Endothelial cell (in vitro differentiated cells): ENCODE measurements around the gene MIA. TPM values are rescaled to one million over a fixed set of nuclear protein-coding genes. Genes with fewer than 3 reads are reported as not detected.
"Not testable (repeated sequence)": the region's sequence is repeated elsewhere in the genome, so short reads cannot be mapped to it uniquely, and the experiment has no call there.

Source experiments
- DNase-seq: peaks from one replicate; pipeline ENCODE4 v3.0.0; 2021; ENCODE audit warnings: low spot score
- H3K27ac Mint-ChIP-seq: one replicate; pipeline ENCODE4 v1.8.0; 2021; ENCODE audit warnings: mixed read lengths, inconsistent platforms; ENCODE audit not compliant: unreplicated experiment
- H3K27me3 Mint-ChIP-seq: one replicate; pipeline ENCODE4 v1.8.0; 2021; ENCODE audit warnings: mild to moderate bottlenecking, moderate library complexity, mixed read lengths, inconsistent platforms; ENCODE audit not compliant: unreplicated experiment
- H3K36me3 Mint-ChIP-seq: one replicate; pipeline ENCODE4 v1.8.0; 2021; ENCODE audit warnings: mild to moderate bottlenecking, low read depth, mixed read lengths, inconsistent platforms; ENCODE audit not compliant: unreplicated experiment
- H3K4me1 Mint-ChIP-seq: one replicate; pipeline ENCODE4 v1.8.0; 2021; ENCODE audit warnings: mild to moderate bottlenecking, mixed read lengths, inconsistent platforms; ENCODE audit not compliant: unreplicated experiment
- H3K4me3 Mint-ChIP-seq: one replicate; pipeline ENCODE4 v1.8.0; 2021; ENCODE audit warnings: mild to moderate bottlenecking, mixed read lengths, inconsistent platforms; ENCODE audit not compliant: unreplicated experiment
- H3K9me3 Mint-ChIP-seq: one replicate; pipeline ENCODE4 v1.8.0; 2021; ENCODE audit warnings: mixed read lengths, inconsistent platforms; ENCODE audit not compliant: unreplicated experiment
- CTCF ChIP-seq: fragments of 200-600 bp; sonication (generic); IDR thresholded peaks from one replicate; pipeline ENCODE4 v1.5.0; 2021; ENCODE audit warnings: antibody characterized with exemption; ENCODE audit not compliant: unreplicated experiment
- total RNA-seq: library from RNA; stranded (reverse); fragmentation: NEBNext Ultra II Directional; extraction: Animal tissue kit (Norgen Biotek cat#: 25700); gene quantifications from one replicate; pipeline ENCODE4 v1.2.1, GENCODE V29; 2021; ENCODE audit not compliant: unreplicated experiment

The MIA gene
- total RNA-seq, 1 donor from 2014 or later = not detected

- H3K36me3 Mint-ChIP-seq, H3K27me3 Mint-ChIP-seq, H3K9me3 Mint-ChIP-seq, DNase-seq, H3K27ac Mint-ChIP-seq, H3K4me3 Mint-ChIP-seq: not testable (repeated sequence)
- peak; percentile 96 for TF ChIP-seq CTCF
- peaks cover 23% of the 10 kb centered on the region for H3K4me1 Mint-ChIP-seq
Measured at GRCh38 chr19:40819479-40820234, 44.3 kb downstream of the MIA start.

GRCh38 chr19:40822161-40822560, 46.8 kb downstream of the MIA start:
- Mint-ChIP-seq H3K4me1 (peaks cover 23% of the 10 kb centered on the region), H3K36me3 (peaks cover 7% of the 10 kb centered on the region), H3K27ac (peak overlapping the region; percentile 64), H3K4me3 (no peak overlapping the region), H3K9me3 (no peaks in the 10 kb centered on the region), H3K27me3 (peaks cover 17% of the 10 kb centered on the region)
- TF ChIP-seq CTCF = no peak
- DNase-seq = no peak

- Mint-ChIP-seq H3K27me3 (peaks cover 17% of the 10 kb centered on the region), H3K4me1 (peaks cover 23% of the 10 kb centered on the region), H3K36me3 (peaks cover 10% of the 10 kb centered on the region), H3K27ac (peak overlapping the region; percentile 54)
- not testable (repeated sequence) for H3K9me3 Mint-ChIP-seq, DNase-seq, H3K4me3 Mint-ChIP-seq
Measured at GRCh38 chr19:40822704-40823553, 47.6 kb downstream of the MIA start.

- not testable (repeated sequence) for DNase-seq, H3K9me3 Mint-ChIP-seq, H3K4me3 Mint-ChIP-seq, H3K27me3 Mint-ChIP-seq, H3K27ac Mint-ChIP-seq
- Mint-ChIP-seq H3K4me1 (peaks cover 19% of the 10 kb centered on the region), H3K36me3 (peaks cover 10% of the 10 kb centered on the region)
Measured at GRCh38 chr19:40824916-40825315, 49.6 kb downstream of the MIA start.

GRCh38 chr19:40825460-40826095, 50.3 kb downstream of the MIA start:
- H3K27me3 Mint-ChIP-seq, H3K4me3 Mint-ChIP-seq, H3K27ac Mint-ChIP-seq, H3K9me3 Mint-ChIP-seq, DNase-seq: not testable (repeated sequence)
- Mint-ChIP-seq H3K36me3 (peaks cover 10% of the 10 kb centered on the region), H3K4me1 (peaks cover 19% of the 10 kb centered on the region)

- peaks cover 10% of the 10 kb centered on the region for H3K36me3 Mint-ChIP-seq
- DNase-seq, H3K9me3 Mint-ChIP-seq, H3K27ac Mint-ChIP-seq, H3K27me3 Mint-ChIP-seq, H3K4me3 Mint-ChIP-seq: not testable (repeated sequence)
- peaks cover 19% of the 10 kb centered on the region for H3K4me1 Mint-ChIP-seq
Measured at GRCh38 chr19:40826312-40826698, 51.0 kb downstream of the MIA start.

GRCh38 chr19:40826699-40827385, 51.5 kb downstream of the MIA start:
- Mint-ChIP-seq H3K36me3 (peaks cover 10% of the 10 kb centered on the region), H3K4me1 (peaks cover 19% of the 10 kb centered on the region), H3K4me3 (peak overlapping the region; percentile 8), H3K27ac (peak overlapping the region; percentile 8)
- not testable (repeated sequence) for DNase-seq, H3K9me3 Mint-ChIP-seq, H3K27me3 Mint-ChIP-seq
